Measurements from ENCODE around the gene CCL5.

CCL5 gene

GRCh38 chr17:35847006-35847405 lies 33.2 kb downstream of the CCL5 start:
- Histone ChIP-seq H3K79me2 (ENCODE audit: insufficient read depth, low read length) (no peaks in the 10 kb centered on the region), H3F3A (ENCODE audit: insufficient read depth, low read length) (no peaks in the 10 kb centered on the region; the same call in 1 of the 2 replicates), H4K20me1 (ENCODE audit: insufficient read depth, low read length) (no peaks in the 10 kb centered on the region; the same call in 1 of the 2 replicates), H3K27ac (ENCODE audit: low read depth, low read length, poor library complexity, severe bottlenecking) (no peak overlapping the region), H3K27me3 (ENCODE audit: insufficient read depth, low read length) (no peaks in the 10 kb centered on the region), H3K9ac (ENCODE audit: low read length) (no peak overlapping the region), H3K9me3 (ENCODE audit: low read length) (no peaks in the 10 kb centered on the region), H3K4me3 (ENCODE audit: low read depth, low read length, poor library complexity, severe bottlenecking) (no peak overlapping the region), H3K9me2 (ENCODE audit: low read depth, low read length) (no peaks in the 10 kb centered on the region), H3K36me3 (ENCODE audit: insufficient read depth, low read length) (peaks cover 84% of the 10 kb centered on the region), H3K4me2 (ENCODE audit: low read length) (no peak overlapping the region), H2AFZ (ENCODE audit: low read length) (no peak overlapping the region), H3K4me1 (ENCODE audit: insufficient read depth, low read length, severe bottlenecking) (no peaks in the 10 kb centered on the region)
- TF ChIP-seq EZH2 (IDR thresholded peaks at IDR 0.05; ENCODE audit: borderline replicate concordance, low read length), result no peak
- TF ChIP-seq, protein P1, sequence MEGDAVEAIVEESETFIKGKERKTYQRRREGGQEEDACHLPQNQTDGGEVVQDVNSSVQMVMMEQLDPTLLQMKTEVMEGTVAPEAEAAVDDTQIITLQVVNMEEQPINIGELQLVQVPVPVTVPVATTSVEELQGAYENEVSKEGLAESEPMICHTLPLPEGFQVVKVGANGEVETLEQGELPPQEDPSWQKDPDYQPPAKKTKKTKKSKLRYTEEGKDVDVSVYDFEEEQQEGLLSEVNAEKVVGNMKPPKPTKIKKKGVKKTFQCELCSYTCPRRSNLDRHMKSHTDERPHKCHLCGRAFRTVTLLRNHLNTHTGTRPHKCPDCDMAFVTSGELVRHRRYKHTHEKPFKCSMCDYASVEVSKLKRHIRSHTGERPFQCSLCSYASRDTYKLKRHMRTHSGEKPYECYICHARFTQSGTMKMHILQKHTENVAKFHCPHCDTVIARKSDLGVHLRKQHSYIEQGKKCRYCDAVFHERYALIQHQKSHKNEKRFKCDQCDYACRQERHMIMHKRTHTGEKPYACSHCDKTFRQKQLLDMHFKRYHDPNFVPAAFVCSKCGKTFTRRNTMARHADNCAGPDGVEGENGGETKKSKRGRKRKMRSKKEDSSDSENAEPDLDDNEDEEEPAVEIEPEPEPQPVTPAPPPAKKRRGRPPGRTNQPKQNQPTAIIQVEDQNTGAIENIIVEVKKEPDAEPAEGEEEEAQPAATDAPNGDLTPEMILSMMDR (IDR thresholded peaks at IDR 0.05; ENCODE audit: low read length), result no peak

- Histone ChIP-seq H3K4me3 (ENCODE audit: low read depth, low read length, poor library complexity, severe bottlenecking) (no peak overlapping the region), H3K4me1 (ENCODE audit: insufficient read depth, low read length, severe bottlenecking) (no peaks in the 10 kb centered on the region), H3K27me3 (ENCODE audit: insufficient read depth, low read length) (no peaks in the 10 kb centered on the region), H3K79me2 (ENCODE audit: insufficient read depth, low read length) (no peaks in the 10 kb centered on the region), H2AFZ (ENCODE audit: low read length) (no peak overlapping the region), H3K9ac (ENCODE audit: low read length) (no peak overlapping the region), H3K9me2 (ENCODE audit: low read depth, low read length) (no peaks in the 10 kb centered on the region), H3K27ac (ENCODE audit: low read depth, low read length, poor library complexity, severe bottlenecking) (no peak overlapping the region), H3F3A (ENCODE audit: insufficient read depth, low read length) (no peaks in the 10 kb centered on the region; the same call in 1 of the 2 replicates), H3K9me3 (ENCODE audit: low read length) (no peaks in the 10 kb centered on the region), H4K20me1 (ENCODE audit: insufficient read depth, low read length) (no peaks in the 10 kb centered on the region; the same call in 1 of the 2 replicates), H3K36me3 (ENCODE audit: insufficient read depth, low read length) (peaks cover 88% of the 10 kb centered on the region), H3K4me2 (ENCODE audit: low read length) (no peak overlapping the region)
- TF ChIP-seq, protein P1 (IDR thresholded peaks at IDR 0.05; ENCODE audit: low read length), result no peak
- no peak for TF ChIP-seq EZH2 (IDR thresholded peaks at IDR 0.05; ENCODE audit: borderline replicate concordance, low read length)
These were observed 33.9 kb downstream of the CCL5 start for GRCh38 chr17:35846055-35846809.

DNA sequence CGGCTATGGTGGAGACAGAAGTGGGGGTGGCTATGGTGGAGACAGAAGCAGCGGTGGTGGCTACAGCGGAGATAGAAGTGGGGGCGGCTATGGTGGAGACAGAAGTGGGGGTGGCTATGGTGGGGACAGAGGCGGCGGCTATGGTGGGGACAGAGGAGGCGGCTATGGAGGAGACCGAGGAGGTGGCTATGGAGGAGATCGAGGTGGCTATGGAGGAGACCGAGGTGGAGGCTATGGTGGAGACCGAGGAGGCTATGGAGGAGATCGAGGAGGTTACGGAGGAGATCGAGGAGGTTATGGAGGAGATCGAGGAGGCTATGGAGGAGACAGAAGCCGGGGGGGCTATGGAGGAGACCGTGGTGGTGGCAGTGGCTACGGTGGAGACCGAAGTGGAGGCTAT lies 35.6 kb downstream of the CCL5 start:
- no peak overlapping the region for H3K4me3 ChIP-seq (ENCODE audit: low read depth, low read length, poor library complexity, severe bottlenecking)
- no peaks in the 10 kb centered on the region; the same call in 1 of the 2 replicates for H3F3A ChIP-seq (ENCODE audit: insufficient read depth, low read length)
- no peaks in the 10 kb centered on the region for H3K27me3 ChIP-seq (ENCODE audit: insufficient read depth, low read length)
- H3K79me2 ChIP-seq (ENCODE audit: insufficient read depth, low read length), result no peaks in the 10 kb centered on the region
- no peaks in the 10 kb centered on the region; the same call in 1 of the 2 replicates for H4K20me1 ChIP-seq (ENCODE audit: insufficient read depth, low read length)
- H3K9me2 ChIP-seq (ENCODE audit: low read depth, low read length), result no peaks in the 10 kb centered on the region
- no peaks in the 10 kb centered on the region for H3K4me1 ChIP-seq (ENCODE audit: insufficient read depth, low read length, severe bottlenecking)
- H3K4me2 ChIP-seq (ENCODE audit: low read length), result no peak overlapping the region
- no peak overlapping the region for H3K27ac ChIP-seq (ENCODE audit: low read depth, low read length, poor library complexity, severe bottlenecking)
- no peak overlapping the region for H3K9ac ChIP-seq (ENCODE audit: low read length)
- no peaks in the 10 kb centered on the region for H3K9me3 ChIP-seq (ENCODE audit: low read length)
- H3K36me3 ChIP-seq (ENCODE audit: insufficient read depth, low read length), result peaks cover 95% of the 10 kb centered on the region
- no peak for TF ChIP-seq EZH2 (IDR thresholded peaks at IDR 0.05; ENCODE audit: borderline replicate concordance, low read length)
- TF ChIP-seq, protein P1 (IDR thresholded peaks at IDR 0.05; ENCODE audit: low read length), result no peak
- no peak overlapping the region for H2AFZ ChIP-seq (ENCODE audit: low read length)
